GM23338 (cell line): ENCODE results near the gene MAP3K10. TPM values are rescaled to one million over a fixed set of nuclear protein-coding genes. Genes with fewer than 3 reads are reported as not detected.

Experiments used
- ATAC-seq: fragments of 200-7000 bp; cut with Tn5 transposase; 3 replicates; pipeline ENCODE4 v1.9.1; 2020
- DNase-seq: peaks from one replicate; pipeline ENCODE4 v3.0.0-alpha.2; 2015; ENCODE audit warnings: low spot score
- H2AFZ ChIP-seq: fragments of 200-600 bp; sonication (generic); 2 replicates; pipeline ENCODE4 v1.8.0; 2016; ENCODE audit warnings: antibody characterized with exemption, mild to moderate bottlenecking, moderate library complexity
- H3F3A ChIP-seq: fragments of 200-600 bp; sonication (generic); replicated peaks from 2 replicates; pipeline ENCODE4 v1.8.0; 2017; ENCODE audit warnings: antibody characterized with exemption, mixed run types, low read depth
- H3K27ac ChIP-seq: fragments of 200-600 bp; sonication (generic); 2 replicates; pipeline ENCODE4 v1.6.1; 2016; ENCODE audit warnings: low read depth
- H3K27me3 ChIP-seq: fragments of 200-600 bp; sonication (generic); 2 replicates; pipeline ENCODE4 v1.8.0; 2016; ENCODE audit warnings: mild to moderate bottlenecking, mixed run types, moderate library complexity; ENCODE audit not compliant: insufficient read depth
- H3K36me3 ChIP-seq: fragments of 200-600 bp; sonication (generic); 2 replicates; pipeline ENCODE4 v1.8.0; 2016; ENCODE audit warnings: mild to moderate bottlenecking; ENCODE audit not compliant: insufficient read depth
- H3K4me1 ChIP-seq: fragments of 200-600 bp; sonication (generic); 2 replicates; pipeline ENCODE4 v1.8.0; 2016; ENCODE audit warnings: mild to moderate bottlenecking, moderate library complexity; ENCODE audit not compliant: insufficient read depth
- H3K4me2 ChIP-seq: fragments of 200-600 bp; sonication (generic); 2 replicates; pipeline ENCODE4 v1.7.1; 2017; ENCODE audit warnings: mixed run types
- H3K4me3 ChIP-seq: fragments of 200-600 bp; sonication (generic); 2 replicates; pipeline ENCODE4 v1.6.1; 2016; ENCODE audit warnings: mixed run types
- H3K79me2 ChIP-seq: fragments of 200-600 bp; sonication (generic); replicated peaks from 2 replicates; pipeline ENCODE4 v1.8.0; 2017; ENCODE audit warnings: mild to moderate bottlenecking; ENCODE audit not compliant: insufficient read depth
- H3K9me2 ChIP-seq: fragments of 200-600 bp; sonication (generic); 2 replicates; pipeline ENCODE4 v1.8.0; 2017; ENCODE audit not compliant: insufficient read depth
- H4K20me1 ChIP-seq: fragments of 200-600 bp; sonication (generic); replicated peaks from 2 replicates; pipeline ENCODE4 v1.8.0; 2017; ENCODE audit warnings: mild to moderate bottlenecking; ENCODE audit not compliant: insufficient read depth
- H3K27ac Mint-ChIP-seq: 2 replicates; pipeline ENCODE4 v1.8.0; 2020; ENCODE audit warnings: inconsistent platforms, mild to moderate bottlenecking, moderate library complexity, mixed read lengths
- H3K27me3 Mint-ChIP-seq: 3 replicates; pipeline ENCODE4 v1.8.0; 2022; ENCODE audit warnings: low read depth, mild to moderate bottlenecking, moderate library complexity, mixed read lengths, inconsistent platforms; ENCODE audit not compliant: insufficient read depth, poor library complexity
- H3K36me3 Mint-ChIP-seq: 3 replicates; pipeline ENCODE4 v1.8.0; 2021; ENCODE audit warnings: low read depth, mild to moderate bottlenecking, inconsistent platforms, moderate library complexity, mixed read lengths
- H3K4me1 Mint-ChIP-seq: 3 replicates; pipeline ENCODE4 v1.8.0; 2020; ENCODE audit warnings: mild to moderate bottlenecking, inconsistent platforms, mixed read lengths
- H3K4me3 Mint-ChIP-seq: 3 replicates; pipeline ENCODE4 v1.8.0; 2021; ENCODE audit warnings: moderate library complexity, mild to moderate bottlenecking, inconsistent platforms, mixed read lengths
- H3K9me3 Mint-ChIP-seq: 3 replicates; pipeline ENCODE4 v1.8.0; 2020; ENCODE audit warnings: moderate library complexity, mild to moderate bottlenecking, inconsistent platforms, mixed read lengths
- EZH2 ChIP-seq: fragments of 200-600 bp; sonication (generic); IDR thresholded peaks from one replicate; pipeline ENCODE4 v1.8.0; 2017; ENCODE audit warnings: antibody characterized with exemption, mild to moderate bottlenecking, low read depth; ENCODE audit not compliant: unreplicated experiment
- NANOG ChIP-seq: IDR thresholded peaks from 2 replicates; pipeline ENCODE4 v1.6.1; 2016; ENCODE audit warnings: antibody characterized with exemption, borderline replicate concordance
- STAT1 ChIP-seq: IDR thresholded peaks from one replicate; pipeline ENCODE4 v1.6.1; 2016; ENCODE audit warnings: antibody characterized with exemption; ENCODE audit not compliant: unreplicated experiment
- ZNF114 ChIP-seq: fragments of 250-450 bp; sonication (Bioruptor Pico); IDR thresholded peaks from 2 replicates; pipeline ENCODE4 v1.5.0; 2020; ENCODE audit warnings: mild to moderate bottlenecking, moderate library complexity
- ZNF462 ChIP-seq: fragments of 250-450 bp; sonication (Bioruptor Pico); IDR thresholded peaks from 2 replicates; pipeline ENCODE4 v1.5.0; 2020; ENCODE audit warnings: mild to moderate bottlenecking, moderate library complexity
- polyA plus RNA-seq: library from polyadenylated mRNA; unstranded; fragments of >200 nt; fragmentation: Nextera tagmentation; extraction: Ambion mirVana; gene quantifications from 2 replicates; pipeline ENCODE4 v1.2.1, GENCODE V29; 2016
- total RNA-seq: library from RNA; depleted of rRNA; stranded (reverse); fragments of >200 nt; shearing (Covaris generic); gene quantifications from 2 replicates; pipeline ENCODE4 v1.2.3, GENCODE V29; 2014
- TF ChIP-seq, protein P1 (sequence below): IDR thresholded peaks from 2 replicates; pipeline ENCODE4 v1.6.1; 2016; ENCODE audit warnings: antibody characterized with exemption

Gene MAP3K10
- total and polyA plus RNA-seq, 2 experiments from 2014 or later = 5.9 to 13.7 TPM

DNA sequence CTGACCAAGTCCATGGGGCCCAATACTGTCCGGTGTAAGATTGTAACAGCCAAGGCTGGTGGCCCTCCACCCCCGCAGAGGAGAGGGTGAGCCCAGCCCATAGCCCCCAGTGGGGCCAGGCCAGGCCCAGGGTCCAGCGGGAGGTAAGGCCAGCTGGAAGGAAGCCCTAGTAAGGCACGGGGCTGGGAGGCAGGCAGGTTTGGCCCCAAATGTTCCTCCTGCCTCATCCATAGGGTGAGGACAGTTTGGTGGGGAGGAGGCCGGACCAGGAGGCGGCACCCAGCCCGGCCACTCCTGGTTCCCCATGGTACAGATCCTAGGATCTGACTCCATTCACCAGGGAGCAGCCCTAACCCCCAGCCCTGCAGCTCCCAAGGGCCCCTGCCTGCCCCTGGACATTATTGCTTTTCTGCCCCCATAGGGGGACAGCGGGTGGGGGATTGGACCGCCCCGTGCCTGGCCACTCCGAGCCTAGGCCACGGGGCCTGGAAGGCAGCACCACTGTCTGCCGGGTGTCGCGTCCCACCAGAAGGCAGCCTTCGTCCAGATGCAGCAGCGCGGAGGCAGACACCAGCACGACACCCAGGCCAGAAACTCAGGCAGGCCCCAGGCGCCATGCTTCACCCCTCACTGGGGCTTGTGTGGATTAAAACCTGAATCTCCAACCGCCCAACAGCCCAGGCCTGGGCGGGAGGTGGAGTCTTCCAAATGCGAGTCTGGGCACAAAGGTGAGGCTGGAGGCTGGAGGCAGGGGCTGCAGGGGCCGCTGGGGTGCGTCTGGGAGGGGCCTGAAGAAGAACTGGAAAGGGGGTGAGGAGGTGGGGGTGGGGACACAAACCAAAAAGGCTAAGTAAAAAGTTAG lies 42.0 kb downstream of the MAP3K10 start (continued):
- TF ChIP-seq ZNF462 (no peak), STAT1 (no peak)
- TF ChIP-seq, protein P1, sequence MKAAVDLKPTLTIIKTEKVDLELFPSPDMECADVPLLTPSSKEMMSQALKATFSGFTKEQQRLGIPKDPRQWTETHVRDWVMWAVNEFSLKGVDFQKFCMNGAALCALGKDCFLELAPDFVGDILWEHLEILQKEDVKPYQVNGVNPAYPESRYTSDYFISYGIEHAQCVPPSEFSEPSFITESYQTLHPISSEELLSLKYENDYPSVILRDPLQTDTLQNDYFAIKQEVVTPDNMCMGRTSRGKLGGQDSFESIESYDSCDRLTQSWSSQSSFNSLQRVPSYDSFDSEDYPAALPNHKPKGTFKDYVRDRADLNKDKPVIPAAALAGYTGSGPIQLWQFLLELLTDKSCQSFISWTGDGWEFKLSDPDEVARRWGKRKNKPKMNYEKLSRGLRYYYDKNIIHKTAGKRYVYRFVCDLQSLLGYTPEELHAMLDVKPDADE = no peak

- Mint-ChIP-seq H3K27me3 (peaks cover 17% of the 10 kb centered on the region), H3K4me3 (no peak overlapping the region), H3K4me1 (peaks cover 25% of the 10 kb centered on the region), H3K36me3 (peaks cover 17% of the 10 kb centered on the region; the same call in 2 of the 3 replicates), H3K9me3 (no peaks in the 10 kb centered on the region), H3K27ac (peak overlapping the region; percentile 67)
- no peaks in the 10 kb centered on the region for H4K20me1 ChIP-seq
- ATAC-seq (no peak), DNase-seq (no peak)
- no peaks in the 10 kb centered on the region for H3K27me3 ChIP-seq
- no peak overlapping the region for H2AFZ ChIP-seq
- H3K4me1 ChIP-seq = peaks cover 17% of the 10 kb centered on the region
- no peaks in the 10 kb centered on the region for H3K79me2 ChIP-seq
- H3K27ac ChIP-seq = no peak overlapping the region
- no peak overlapping the region for H3K4me2 ChIP-seq
- H3K36me3 ChIP-seq = no peaks in the 10 kb centered on the region
- 0 out of 2 replicates have a peak, but pooled peaks cover 3% of the 10 kb centered on the region for H3F3A ChIP-seq
- H3K9me2 ChIP-seq = no peaks in the 10 kb centered on the region
- no peak overlapping the region for H3K4me3 ChIP-seq
- no peak for TF ChIP-seq ZNF114 (CRISPR knock-in tag)
- TF ChIP-seq NANOG = no peak
- no peak for TF ChIP-seq EZH2
- no peak for TF ChIP-seq STAT1
- no peak for TF ChIP-seq ZNF462
Observed at GRCh38 chr19:40233811-40234389, 42.7 kb downstream of the MAP3K10 start.
